Activated T-helper 2 cell treated with anti-CD3 and anti-CD28 coated beads, Interferon-gamma antibody, Interleukin-2, Interleukin-4, amounts not matched to agents 10 μg/mL and 5 μg/mL and 100 μg/mL, durations not matched to agents 14 hours and 24 hours and 36 hours (primary cell): Measurements from ENCODE around the gene PRICKLE2. TPM values are rescaled to one million over a fixed set of nuclear protein-coding genes. Genes with fewer than 3 reads are reported as not detected.

ENCODE experiments used
- DNase-seq: peaks from one replicate; pipeline ENCODE4 v3.0.0; 2021; ENCODE audit warnings: low spot score
- H3K27ac Mint-ChIP-seq: one replicate; pipeline ENCODE4 v1.8.0; 2021; ENCODE audit warnings: mixed read lengths
- H3K27me3 Mint-ChIP-seq: one replicate; pipeline ENCODE4 v1.8.0; 2021; ENCODE audit warnings: low read depth, mixed read lengths
- H3K36me3 Mint-ChIP-seq: one replicate; pipeline ENCODE4 v1.8.0; 2021; ENCODE audit warnings: low read depth, mixed read lengths
- H3K4me1 Mint-ChIP-seq: one replicate; pipeline ENCODE4 v1.8.0; 2021; ENCODE audit warnings: low read depth, mixed read lengths
- H3K4me3 Mint-ChIP-seq: one replicate; pipeline ENCODE4 v1.8.0; 2021; ENCODE audit warnings: low read depth, mild to moderate bottlenecking, moderate library complexity, mixed read lengths
- H3K9me3 Mint-ChIP-seq: one replicate; pipeline ENCODE4 v1.8.0; 2021; ENCODE audit warnings: mixed read lengths
- intact Hi-C: fragments of 100-400 bp; cut with micrococcal nuclease; formaldehyde crosslinking; loops from one replicate; pipeline ENCODE4 v1.15.1; 2023
- total RNA-seq: library from RNA; stranded (reverse); gene quantifications from 2 replicates; pipeline ENCODE4 v1.2.3, GENCODE V29; 2022

The PRICKLE2 gene
- total RNA-seq, 1 donor from 2014 or later, result not detected

GRCh38 chr3:64240959-64241358 lies 15.7 kb upstream of the PRICKLE2 start:
- intact Hi-C loops, result no loop called here
- H3K27me3 Mint-ChIP-seq, result no peaks in the 10 kb centered on the region
- H3K4me3 Mint-ChIP-seq, result no peak overlapping the region
- H3K27ac Mint-ChIP-seq, result no peak overlapping the region
- no peak for DNase-seq
- H3K36me3 Mint-ChIP-seq, result no peaks in the 10 kb centered on the region
- H3K9me3 Mint-ChIP-seq, result no peaks in the 10 kb centered on the region
- no peaks in the 10 kb centered on the region for H3K4me1 Mint-ChIP-seq

GRCh38 chr3:64240396-64240795 lies 15.1 kb upstream of the PRICKLE2 start:
- Mint-ChIP-seq H3K36me3 (no peaks in the 10 kb centered on the region), H3K4me1 (no peaks in the 10 kb centered on the region), H3K9me3 (no peaks in the 10 kb centered on the region), H3K4me3 (no peak overlapping the region), H3K27ac (no peak overlapping the region), H3K27me3 (no peaks in the 10 kb centered on the region)
- intact Hi-C loops, result no loop called here
- DNase-seq, result no peak

- intact Hi-C loops, result no loop called here
- no peak overlapping the region for H3K27ac Mint-ChIP-seq
- H3K9me3 Mint-ChIP-seq, result no peaks in the 10 kb centered on the region
- H3K27me3 Mint-ChIP-seq, result no peaks in the 10 kb centered on the region
- DNase-seq, result no peak
- no peak overlapping the region for H3K4me3 Mint-ChIP-seq
- no peaks in the 10 kb centered on the region for H3K4me1 Mint-ChIP-seq
- H3K36me3 Mint-ChIP-seq, result no peaks in the 10 kb centered on the region
Measured at GRCh38 chr3:64239841-64240240, 14.6 kb upstream of the PRICKLE2 start.

GRCh38 chr3:64238971-64239667 lies 13.9 kb upstream of the PRICKLE2 start:
- Mint-ChIP-seq H3K9me3 (no peaks in the 10 kb centered on the region), H3K27ac (no peak overlapping the region), H3K4me3 (no peak overlapping the region), H3K4me1 (no peaks in the 10 kb centered on the region), H3K27me3 (no peaks in the 10 kb centered on the region), H3K36me3 (no peaks in the 10 kb centered on the region)
- intact Hi-C loops, result no loop called here
- DNase-seq, result no peak

GRCh38 chr3:64237083-64237482 lies 11.8 kb upstream of the PRICKLE2 start:
- Mint-ChIP-seq H3K9me3 (no peaks in the 10 kb centered on the region), H3K36me3 (no peaks in the 10 kb centered on the region), H3K27ac (no peak overlapping the region), H3K4me1 (no peaks in the 10 kb centered on the region), H3K4me3 (no peak overlapping the region), H3K27me3 (no peaks in the 10 kb centered on the region)
- intact Hi-C loops, result no loop called here
- DNase-seq, result no peak

- Mint-ChIP-seq H3K4me1 (no peaks in the 10 kb centered on the region), H3K27me3 (no peaks in the 10 kb centered on the region), H3K27ac (no peak overlapping the region), H3K4me3 (no peak overlapping the region), H3K36me3 (no peaks in the 10 kb centered on the region), H3K9me3 (no peaks in the 10 kb centered on the region)
- intact Hi-C loops, result no loop called here
- DNase-seq, result no peak
Measured at GRCh38 chr3:64235605-64236004, 10.3 kb upstream of the PRICKLE2 start.

GRCh38 chr3:64234571-64234970 lies 9.3 kb upstream of the PRICKLE2 start:
- Mint-ChIP-seq H3K9me3 (no peaks in the 10 kb centered on the region), H3K36me3 (no peaks in the 10 kb centered on the region), H3K4me3 (no peak overlapping the region), H3K27me3 (no peaks in the 10 kb centered on the region), H3K4me1 (no peaks in the 10 kb centered on the region), H3K27ac (no peak overlapping the region)
- intact Hi-C loops, result no loop called here
- DNase-seq, result no peak

- Mint-ChIP-seq H3K27me3 (no peaks in the 10 kb centered on the region), H3K4me3 (no peak overlapping the region), H3K4me1 (no peaks in the 10 kb centered on the region), H3K27ac (no peak overlapping the region), H3K9me3 (no peaks in the 10 kb centered on the region), H3K36me3 (no peaks in the 10 kb centered on the region)
- intact Hi-C loops, result no loop called here
- DNase-seq, result no peak
Measured at GRCh38 chr3:64232821-64233220, 7.6 kb upstream of the PRICKLE2 start.

GRCh38 chr3:64229903-64230302 lies 4.6 kb upstream of the PRICKLE2 start:
- no peaks in the 10 kb centered on the region for H3K4me1 Mint-ChIP-seq
- no peaks in the 10 kb centered on the region for H3K9me3 Mint-ChIP-seq
- no peak overlapping the region for H3K27ac Mint-ChIP-seq
- no peak overlapping the region for H3K4me3 Mint-ChIP-seq
- intact Hi-C loops, result no loop called here
- no peak for DNase-seq
- H3K36me3 Mint-ChIP-seq, result no peaks in the 10 kb centered on the region
- no peaks in the 10 kb centered on the region for H3K27me3 Mint-ChIP-seq

GRCh38 chr3:64228110-64228509 lies 2.8 kb upstream of the PRICKLE2 start:
- Mint-ChIP-seq H3K4me1 (no peaks in the 10 kb centered on the region), H3K9me3 (no peaks in the 10 kb centered on the region), H3K27ac (no peak overlapping the region), H3K4me3 (no peak overlapping the region), H3K36me3 (no peaks in the 10 kb centered on the region), H3K27me3 (no peaks in the 10 kb centered on the region)
- DNase-seq, result no peak
- intact Hi-C loops, result no loop called here

- no peak overlapping the region for H3K27ac Mint-ChIP-seq
- no peak overlapping the region for H3K4me3 Mint-ChIP-seq
- DNase-seq, result no peak
- H3K36me3 Mint-ChIP-seq, result no peaks in the 10 kb centered on the region
- intact Hi-C loops, result no loop called here
- H3K9me3 Mint-ChIP-seq, result no peaks in the 10 kb centered on the region
- no peaks in the 10 kb centered on the region for H3K27me3 Mint-ChIP-seq
- no peaks in the 10 kb centered on the region for H3K4me1 Mint-ChIP-seq
Measured at GRCh38 chr3:64226730-64227129, 1.5 kb upstream of the PRICKLE2 start.

- intact Hi-C loops, result no loop called here
- Mint-ChIP-seq H3K9me3 (no peaks in the 10 kb centered on the region), H3K36me3 (no peaks in the 10 kb centered on the region), H3K27me3 (no peaks in the 10 kb centered on the region), H3K27ac (no peak overlapping the region), H3K4me3 (no peak overlapping the region), H3K4me1 (no peaks in the 10 kb centered on the region)
- DNase-seq, result no peak
Measured at GRCh38 chr3:64225695-64226499, 631 bp upstream of the PRICKLE2 start.
